K562 (cell line): ENCODE data around the gene NETO1. TPM values are rescaled to one million over a fixed set of nuclear protein-coding genes. Genes with fewer than 3 reads are reported as not detected.
A peak's percentile ranks its signal among the peaks of the same experiment; 100 is the strongest.

Source experiments
- ATAC-seq: fragments of 200-7000 bp; cut with Tn5 transposase; 3 replicates; pipeline ENCODE4 v1.9.1; 2020; ENCODE audit warnings: moderate library complexity
- BruUV-seq: library from RNA; stranded (reverse); fragments of 400-500 nt; replicated peaks from 2 replicates; lab custom pipeline; 2021; lab: Mats Ljungman, UMichigan
- CTCF ChIA-PET: fragments of 300-600 bp; formaldehyde crosslinking; extraction: SDS; loops from one replicate; lab custom pipeline; 2021; ENCODE audit warnings: low intra/inter-chr PET ratio; lab: Yijun Ruan, JAX
- POLR2A ChIA-PET: fragments of 300-600, 350-650 bp; sonication (Branson Sonifier 250); formaldehyde crosslinking; extraction: SDS; loops from one replicate; lab custom pipeline; 2021; ENCODE audit warnings: antibody characterized with exemption, inconsistent platforms; lab: Yijun Ruan, JAX
- DNase-seq, 4 experiments: peaks; one replicate each; pipeline versions ENCODE4 v3.0.0 to v3.0.0-alpha.2; 2011 to 2018; ENCODE audit warnings: low spot score in 3 of 4, mixed read lengths in 3 of 4; ENCODE audit errors: extremely low read depth in 1 of 4
- FAIRE-seq: peaks from 2 replicates; lab custom pipeline; 2011; peaks lifted over from hg19 to GRCh38; lab: Jason Lieb, UNC
- H2AFZ ChIP-seq: 2 replicates; pipeline ENCODE4 v1.6.0; 2011; ENCODE audit warnings: low read depth, low read length, control low read depth, inconsistent platforms
- H3K27ac ChIP-seq: fragments of 200-600 bp; 3 replicates; pipeline ENCODE4 v1.8.0; 2011; ENCODE audit warnings: low read depth, mild to moderate bottlenecking, control low read depth, inconsistent platforms, low read length, moderate library complexity, mixed read lengths; ENCODE audit errors: extremely low read depth
- H3K27me3 ChIP-seq, 2 experiments: fragments of 300-600 bp in 1 of 2; 2 replicates in 1 of 2; 3 replicates in 1 of 2; pipeline versions ENCODE4 v1.6.0 to v1.8.0; 2011; ENCODE audit warnings: inconsistent platforms in 2 of 2, low read length in 2 of 2, mild to moderate bottlenecking in 1 of 2, mixed read lengths in 1 of 2, moderate library complexity in 1 of 2; ENCODE audit not compliant: control insufficient read depth in 2 of 2, insufficient read depth in 2 of 2
- H3K36me3 ChIP-seq: fragments of 300-600 bp; 3 replicates; pipeline ENCODE4 v1.8.0; 2011; ENCODE audit warnings: mild to moderate bottlenecking, low read length, inconsistent platforms; ENCODE audit not compliant: control insufficient read depth, insufficient read depth
- H3K4me1 ChIP-seq, 2 experiments: fragments of 200-600 bp in 1 of 2; replicated peaks in 1 of 2; 2 replicates in 1 of 2; 3 replicates in 1 of 2; pipeline versions ENCODE4 v1.5.1 to v1.8.0; 2011; ENCODE audit warnings: inconsistent platforms in 2 of 2, low read length in 2 of 2, mild to moderate bottlenecking in 1 of 2, mixed read lengths in 1 of 2, moderate library complexity in 1 of 2; ENCODE audit not compliant: control insufficient read depth in 2 of 2, insufficient read depth in 2 of 2
- H3K4me2 ChIP-seq: 2 replicates; pipeline ENCODE4 v1.6.1; 2011; ENCODE audit warnings: low read length, control low read depth, inconsistent platforms, mixed read lengths; ENCODE audit not compliant: insufficient read depth
- H3K4me3 ChIP-seq: fragments of 200-600 bp; sonication (generic), shearing (Covaris generic); 2 replicates; pipeline ENCODE4 v1.5.1; 2016; ENCODE audit warnings: control low read depth, inconsistent platforms
- H3K79me2 ChIP-seq: fragments of 200-600 bp; 3 replicates; pipeline ENCODE4 v1.8.0; 2011; ENCODE audit warnings: low read length, inconsistent platforms; ENCODE audit not compliant: control insufficient read depth, insufficient read depth
- H3K9ac ChIP-seq, 2 experiments: 2 replicates each; pipeline versions ENCODE4 v1.6.0 to v1.6.1; 2011; ENCODE audit warnings: low read depth in 2 of 2, low read length in 2 of 2, control low read depth in 1 of 2, inconsistent platforms in 1 of 2, mild to moderate bottlenecking in 1 of 2, mixed read lengths in 1 of 2; ENCODE audit not compliant: insufficient read depth in 1 of 2
- H3K9me1 ChIP-seq: one replicate; pipeline ENCODE4 v1.6.0; 2011; ENCODE audit warnings: inconsistent platforms, mild to moderate bottlenecking, low read length, moderate library complexity; ENCODE audit not compliant: control insufficient read depth, insufficient read depth
- H3K9me3 ChIP-seq: replicated peaks from 2 replicates; pipeline ENCODE4 v1.5.1; 2011; ENCODE audit warnings: low read depth, low read length, inconsistent platforms; ENCODE audit not compliant: control insufficient read depth, insufficient read depth
- H4K20me1 ChIP-seq: replicated peaks from 2 replicates; pipeline ENCODE4 v1.6.1; 2011; ENCODE audit warnings: low read length, inconsistent platforms, mixed read lengths; ENCODE audit not compliant: control insufficient read depth, insufficient read depth
- CEBPB ChIP-seq: fragments of 450-650 bp; IDR thresholded peaks from 2 replicates; pipeline ENCODE4 v1.6.1; 2016; ENCODE audit warnings: missing genetic modification characterization, missing compliant biosample characterization
- HLTF ChIP-seq: fragments of 450-650 bp; IDR thresholded peaks from 2 replicates; pipeline ENCODE4 v1.6.1; 2016
- KDM1A ChIP-seq, 2 experiments: fragments of 450-650 bp; IDR thresholded peaks; 2 replicates each; pipeline ENCODE4 v1.6.1; 2016; ENCODE audit warnings: mild to moderate bottlenecking in 2 of 2
- MEIS2 ChIP-seq: fragments of 450-650 bp; IDR thresholded peaks from 2 replicates; pipeline ENCODE4 v1.6.1; 2014; ENCODE audit warnings: mild to moderate bottlenecking; ENCODE audit not compliant: partially characterized antibody
- POLR2B ChIP-seq: fragments of 450-650 bp; IDR thresholded peaks from 2 replicates; pipeline ENCODE4 v1.6.1; 2018; ENCODE audit warnings: low read depth; ENCODE audit not compliant: partially characterized antibody
- PREB ChIP-seq: sonication (generic); formaldehyde crosslinking; IDR thresholded peaks from 2 replicates; pipeline ENCODE4 v1.8.1; 2023; ENCODE audit warnings: mild to moderate bottlenecking, missing genetic modification reagents
- PTTG1 ChIP-seq: fragments of 450-650 bp; IDR thresholded peaks from 2 replicates; pipeline ENCODE4 v1.6.1; 2016; ENCODE audit warnings: low read depth, mild to moderate bottlenecking, missing genetic modification characterization, missing compliant biosample characterization
- RAD21 ChIP-seq, 2 experiments: fragments of 250-450 bp in 1 of 2; fragments of 450-650 bp in 1 of 2; sonication (Bioruptor Pico) in 1 of 2; formaldehyde crosslinking in 1 of 2; IDR thresholded peaks in 1 of 2; conservative IDR thresholded peaks in 1 of 2; 2 replicates each; pipeline versions ENCODE4 v1.4.0 to v1.8.0; 2020 to 2022; ENCODE audit warnings: mild to moderate bottlenecking in 2 of 2, moderate library complexity in 1 of 2
- SP2 ChIP-seq: IDR thresholded peaks from 2 replicates; pipeline ENCODE4 v1.6.1; 2011; ENCODE audit warnings: mild to moderate bottlenecking, low read depth, low read length, moderate library complexity; ENCODE audit not compliant: poor library complexity, severe bottlenecking; ENCODE audit errors: extremely low read depth
- THAP7 ChIP-seq: fragments of 250-450 bp; sonication (Bioruptor Pico); IDR thresholded peaks from 2 replicates; pipeline ENCODE4 v1.5.0; 2021
- ZNF165 ChIP-seq: fragments of 250-450 bp; sonication (Bioruptor Pico); IDR thresholded peaks from 2 replicates; pipeline ENCODE4 v1.4.0; 2020; ENCODE audit warnings: borderline replicate concordance
- ZNF174 ChIP-seq: fragments of 250-450 bp; sonication (Bioruptor Pico); IDR thresholded peaks from 2 replicates; pipeline ENCODE4 v1.4.0; 2020; ENCODE audit warnings: mild to moderate bottlenecking
- ZNF395 ChIP-seq: fragments of 200-800 bp; sonication (Bioruptor generic); IDR thresholded peaks from 2 replicates; pipeline ENCODE4 v1.6.1; 2017; ENCODE audit warnings: missing genetic modification characterization, missing compliant biosample characterization
- ZNF561 ChIP-seq: fragments of 450-650 bp; formaldehyde crosslinking; conservative IDR thresholded peaks from 2 replicates; pipeline ENCODE4 v1.4.0; 2020; ENCODE audit warnings: mild to moderate bottlenecking, moderate library complexity
- ZNF644 ChIP-seq: fragments of 200-800 bp; sonication (Bioruptor generic); IDR thresholded peaks from 2 replicates; pipeline ENCODE4 v1.6.1; 2016; ENCODE audit warnings: low read depth, missing genetic modification characterization, missing compliant biosample characterization
- ZNF699 ChIP-seq: fragments of 250-450 bp; sonication (Bioruptor Pico); IDR thresholded peaks from 2 replicates; pipeline ENCODE4 v1.8.0; 2021; ENCODE audit warnings: mild to moderate bottlenecking, moderate library complexity; ENCODE audit not compliant: insufficient replicate concordance
- ZNF766 ChIP-seq: fragments of 200-800 bp; sonication (Bioruptor generic); conservative IDR thresholded peaks from 2 replicates; pipeline ENCODE4 v1.6.1; 2016; ENCODE audit warnings: missing genetic modification characterization, missing compliant biosample characterization
- ZNF830 ChIP-seq: fragments of 250-450 bp; sonication (Bioruptor Pico); IDR thresholded peaks from 2 replicates; pipeline ENCODE4 v1.5.0; 2021; ENCODE audit warnings: mild to moderate bottlenecking
- WGBS: fragments of 100-300 bp; shearing (Covaris generic); methylation state at CpG from one replicate; pipeline ENCODE4 v1.1.6; 2016; ENCODE audit warnings: low coverage, mixed read lengths; ENCODE audit not compliant: insufficient coverage; ENCODE audit errors: missing lambda C conversion rate; 5-methylcytosine and 5-hydroxymethylcytosine counted together
- in situ Hi-C: fragments of 300-500 bp; cut with MboI; formaldehyde crosslinking; loops from 4 replicates; pipeline ENCODE4 v1.15.0; 2018; ENCODE audit warnings: inconsistent platforms, mixed read lengths
- intact Hi-C: fragments of 100-400 bp; cut with micrococcal nuclease; formaldehyde crosslinking; loops from 2 replicates; pipeline ENCODE4 v1.14.2; 2022
- polyA plus RNA-seq, 8 experiments: library from polyadenylated mRNA; depleted of rRNA in 4 of 8; stranded (reverse) in 5 of 8; unstranded in 3 of 8; fragments of >200 nt; fragmentation: Nextera tagmentation in 2 of 8; fragmentation: Illumina TruSeq in 1 of 8; extraction: Ambion mirVana in 2 of 8; extraction: Trizol in 1 of 8; gene quantifications; 2 replicates each; pipeline versions ENCODE4 v1.2.1 to v1.2.3, GENCODE V29; 2011 to 2014; ENCODE audit warnings: inconsistent platforms in 1 of 8, missing spikeins in 1 of 8
- total RNA-seq, 7 experiments: library from RNA; depleted of rRNA in 6 of 7; stranded (reverse); fragments of >200 nt in 6 of 7; fragmentation: Illumina TruSeq in 2 of 7; extraction: Trizol in 2 of 7; gene quantifications; 2 replicates each; pipeline versions ENCODE4 v1.2.1 to v1.2.3, GENCODE V29; 2011 to 2021; ENCODE audit warnings: low replicate concordance in 1 of 7

Gene NETO1
- total and polyA plus RNA-seq, 9 of the 15 experiments (the other 6 are each of a cell fraction or from before 2014, with no cell fraction given) = not detected

GRCh38 chr18:72700961-72701710 lies 166.7 kb downstream of the NETO1 start:
- H3K9me1 ChIP-seq = no peaks in the 10 kb centered on the region
- no peak overlapping the region for H3K4me3 ChIP-seq
- POLR2A ChIA-PET = no interaction called here
- H3K27me3 ChIP-seq = no peaks in the 10 kb centered on the region
- intact Hi-C loops = no loop called here
- no peaks in the 10 kb centered on the region for H4K20me1 ChIP-seq
- CTCF ChIA-PET = no interaction called here
- H2AFZ ChIP-seq = no peak overlapping the region
- no peak for ATAC-seq
- no CpG with 5 or more reads among the region's 1 CpG for WGBS
- H3K36me3 ChIP-seq = no peaks in the 10 kb centered on the region
- H3K4me2 ChIP-seq = no peak overlapping the region
- no peak for FAIRE-seq
- H3K4me1 ChIP-seq = no peaks in the 10 kb centered on the region
- H3K27ac ChIP-seq = no peak overlapping the region
- BruUV-seq = no TSS peak
- H3K9me3 ChIP-seq = no peaks in the 10 kb centered on the region
- H3K9ac ChIP-seq = no peak overlapping the region
- no peaks in the 10 kb centered on the region for H3K79me2 ChIP-seq
- in situ Hi-C loops = no loop called here
- peak in 1 of 4 experiments; percentile 0 for DNase-seq
- TF ChIP-seq KDM1A (IDR thresholded peaks at IDR 0.05) (no peak), RAD21 (CRISPR knock-in tag; conservative IDR thresholded peaks at IDR 0.05 in 1 of 2, IDR thresholded peaks at IDR 0.05 in 1 of 2) (peak; percentile 30 to 36), CEBPB (tag) (peak; percentile 28; the same call in 1 of the 2 replicates), ZNF395 (no peak), POLR2B (no peak), HLTF (no peak), ZNF561 (CRISPR knock-in tag) (no peak), ZNF766 (CRISPR knock-in tag) (no peak), PREB (no peak), ZNF174 (CRISPR knock-in tag) (no peak), PTTG1 (tag) (no peak), SP2 (no peak), ZNF830 (CRISPR knock-in tag) (no peak), THAP7 (CRISPR knock-in tag) (no peak), ZNF644 (tag) (no peak), ZNF699 (CRISPR knock-in tag) (no peak), MEIS2 (no peak), ZNF165 (CRISPR knock-in tag) (no peak)
